ENCODE results near the gene EYA3.
A peak's percentile ranks its signal among the peaks of the same experiment; 100 is the strongest.

Gene EYA3

GRCh38 chr1:27935721-27936120, 152.7 kb downstream of the EYA3 start:
- DNase-seq: no peak

GRCh38 chr1:27934818-27935549, 153.4 kb downstream of the EYA3 start, which contains the start of gene SMPDL3B:
Gene SMPDL3B, plus strand, starts transcription at chr1:27935000. Its CDS starts 184 bp downstream, at chr1:27935184.
- peak; percentile 36 to 44 for DNase-seq

- no peak for DNase-seq
Measured at GRCh38 chr1:27931759-27932158, 156.7 kb downstream of the EYA3 start.

GRCh38 chr1:27931184-27931583, 157.2 kb downstream of the EYA3 start:
- no peak for DNase-seq

GRCh38 chr1:27928216-27928954, 160.0 kb downstream of the EYA3 start:
- DNase-seq: no peak

- no peak for DNase-seq
Measured at GRCh38 chr1:27922272-27922671, 166.1 kb downstream of the EYA3 start.
